MCF 10A (cell line): ENCODE results near the gene RBM39. TPM values are rescaled to one million over a fixed set of nuclear protein-coding genes. Genes with fewer than 3 reads are reported as not detected.
A peak's percentile ranks its signal among the peaks of the same experiment; 100 is the strongest.

ENCODE experiments used
- BruUV-seq: library from RNA; stranded (reverse); fragments of 400-500 nt; replicated peaks from 2 replicates; lab custom pipeline; 2021; lab: Mats Ljungman, UMichigan
- CTCF ChIA-PET: fragments of 300-600 bp; sonication (Branson Sonifier 250); formaldehyde crosslinking; extraction: SDS; loops from one replicate; lab custom pipeline; 2021; ENCODE audit warnings: antibody characterized with exemption, inconsistent platforms; lab: Yijun Ruan, JAX
- POLR2A ChIA-PET: fragments of 300-600, 350-650 bp; sonication (Branson Sonifier 250); formaldehyde crosslinking; extraction: SDS; loops from one replicate; lab custom pipeline; 2020; ENCODE audit warnings: antibody characterized with exemption, inconsistent platforms; lab: Yijun Ruan, JAX
- DNase-seq: peaks from one replicate; pipeline ENCODE4 v3.0.0-alpha.2; 2018; ENCODE audit not compliant: unreplicated experiment
- H3K27ac Mint-ChIP-seq: one replicate; pipeline ENCODE4 v1.8.0; 2022; ENCODE audit warnings: mild to moderate bottlenecking, low read depth, mixed read lengths; ENCODE audit not compliant: unreplicated experiment
- H3K27me3 Mint-ChIP-seq: one replicate; pipeline ENCODE4 v1.8.0; 2022; ENCODE audit warnings: mixed read lengths; ENCODE audit not compliant: insufficient read depth, unreplicated experiment
- H3K36me3 Mint-ChIP-seq: one replicate; pipeline ENCODE4 v1.8.0; 2022; ENCODE audit warnings: mild to moderate bottlenecking, moderate library complexity, mixed read lengths; ENCODE audit not compliant: insufficient read depth, unreplicated experiment
- H3K4me1 Mint-ChIP-seq: one replicate; pipeline ENCODE4 v1.8.0; 2022; ENCODE audit warnings: mixed read lengths; ENCODE audit not compliant: insufficient read depth, unreplicated experiment
- H3K4me3 Mint-ChIP-seq: one replicate; pipeline ENCODE4 v1.8.0; 2022; ENCODE audit warnings: mild to moderate bottlenecking, moderate library complexity, mixed read lengths; ENCODE audit not compliant: unreplicated experiment
- H3K9me3 Mint-ChIP-seq: one replicate; pipeline ENCODE4 v1.8.0; 2022; ENCODE audit warnings: mixed read lengths; ENCODE audit not compliant: unreplicated experiment
- intact Hi-C: fragments of 100-400 bp; cut with micrococcal nuclease; formaldehyde crosslinking; loops from 2 replicates; pipeline ENCODE4 v1.14.1; 2022
- total RNA-seq: library from RNA; stranded (reverse); gene quantifications from 2 replicates; pipeline ENCODE4 v1.2.3, GENCODE V29; 2022
- TF ChIP-seq, protein P1 (sequence below): fragments of 200-600 bp; IDR thresholded peaks from one replicate; pipeline ENCODE4 v1.8.0; 2022; ENCODE audit warnings: antibody characterized with exemption, mild to moderate bottlenecking; ENCODE audit not compliant: unreplicated experiment

Gene RBM39
- total RNA-seq, 1 experiment from 2014 or later, result 438 TPM

- H3K36me3 Mint-ChIP-seq, result peaks cover 28% of the 10 kb centered on the region
- peak overlapping the region; percentile 98 for H3K27ac Mint-ChIP-seq
- TF ChIP-seq, protein P1, sequence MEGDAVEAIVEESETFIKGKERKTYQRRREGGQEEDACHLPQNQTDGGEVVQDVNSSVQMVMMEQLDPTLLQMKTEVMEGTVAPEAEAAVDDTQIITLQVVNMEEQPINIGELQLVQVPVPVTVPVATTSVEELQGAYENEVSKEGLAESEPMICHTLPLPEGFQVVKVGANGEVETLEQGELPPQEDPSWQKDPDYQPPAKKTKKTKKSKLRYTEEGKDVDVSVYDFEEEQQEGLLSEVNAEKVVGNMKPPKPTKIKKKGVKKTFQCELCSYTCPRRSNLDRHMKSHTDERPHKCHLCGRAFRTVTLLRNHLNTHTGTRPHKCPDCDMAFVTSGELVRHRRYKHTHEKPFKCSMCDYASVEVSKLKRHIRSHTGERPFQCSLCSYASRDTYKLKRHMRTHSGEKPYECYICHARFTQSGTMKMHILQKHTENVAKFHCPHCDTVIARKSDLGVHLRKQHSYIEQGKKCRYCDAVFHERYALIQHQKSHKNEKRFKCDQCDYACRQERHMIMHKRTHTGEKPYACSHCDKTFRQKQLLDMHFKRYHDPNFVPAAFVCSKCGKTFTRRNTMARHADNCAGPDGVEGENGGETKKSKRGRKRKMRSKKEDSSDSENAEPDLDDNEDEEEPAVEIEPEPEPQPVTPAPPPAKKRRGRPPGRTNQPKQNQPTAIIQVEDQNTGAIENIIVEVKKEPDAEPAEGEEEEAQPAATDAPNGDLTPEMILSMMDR, result no peak
- POLR2A ChIA-PET, result interaction anchor here (0.6 to 7.8 kb wide), 17 partner anchors 9 to 354 kb away, joined by 3 to 124 read pairs (median 6); partner anchors contain the start of genes CEP250, NFS1, RBM39 and ROMO1
- peak overlapping the region; percentile 94 for H3K4me3 Mint-ChIP-seq
- H3K27me3 Mint-ChIP-seq, result no peaks in the 10 kb centered on the region
- intact Hi-C loops, result loop anchor here (5.0 to 10.0 kb wide), 2 partner anchors 44 to 96 kb away; partner anchors contain the start of gene SPAG4
- BruUV-seq, result no TSS peak
- H3K9me3 Mint-ChIP-seq, result no peaks in the 10 kb centered on the region
- peaks cover 26% of the 10 kb centered on the region for H3K4me1 Mint-ChIP-seq
- DNase-seq, result no peak
- CTCF ChIA-PET, result no interaction called here
These were observed 81.0 kb downstream of the RBM39 start for GRCh38 chr20:35661053-35661452.

GRCh38 chr20:35660122-35660937 lies 81.7 kb downstream of the RBM39 start:
- H3K4me3 Mint-ChIP-seq, result peak overlapping the region; percentile 94
- H3K27me3 Mint-ChIP-seq, result no peaks in the 10 kb centered on the region
- TF ChIP-seq, protein P1, result no peak
- no peak for DNase-seq
- no peaks in the 10 kb centered on the region for H3K9me3 Mint-ChIP-seq
- intact Hi-C loops, result loop anchor here (5.0 to 10.0 kb wide), 2 partner anchors 43 to 96 kb away; partner anchors contain the start of gene SPAG4
- POLR2A ChIA-PET, result interaction anchor here (0.8 to 7.8 kb wide), 15 partner anchors 8 to 294 kb away, joined by 3 to 124 read pairs (median 6); partner anchors contain the start of genes CEP250, NFS1, RBM39 and ROMO1
- H3K4me1 Mint-ChIP-seq, result peaks cover 26% of the 10 kb centered on the region
- H3K27ac Mint-ChIP-seq, result no peak overlapping the region
- H3K36me3 Mint-ChIP-seq, result peaks cover 28% of the 10 kb centered on the region
- CTCF ChIA-PET, result interaction anchor here (0.6 to 1.3 kb wide), 3 partner anchors 9 to 148 kb away, joined by 3 to 4 read pairs (median 3); no protein-coding TSS in a partner anchor
- no TSS peak for BruUV-seq

- no peaks in the 10 kb centered on the region for H3K9me3 Mint-ChIP-seq
- TF ChIP-seq, protein P1, result no peak
- POLR2A ChIA-PET, result interaction anchor here (0.6 to 6.0 kb wide), 9 partner anchors 7 to 175 kb away, joined by 3 to 54 read pairs (median 4); partner anchors contain the start of genes CPNE1, RBM12 and RBM39
- peaks cover 21% of the 10 kb centered on the region for H3K36me3 Mint-ChIP-seq
- H3K27me3 Mint-ChIP-seq, result no peaks in the 10 kb centered on the region
- no peak overlapping the region for H3K4me3 Mint-ChIP-seq
- CTCF ChIA-PET, result interaction anchor here (0.6 kb wide), 1 partner anchor 168 kb away, joined by 5 read pairs; no protein-coding TSS in a partner anchor
- no peak for DNase-seq
- intact Hi-C loops, result no loop called here
- BruUV-seq, result no TSS peak
- no peak overlapping the region for H3K27ac Mint-ChIP-seq
- H3K4me1 Mint-ChIP-seq, result peaks cover 16% of the 10 kb centered on the region
These were observed 84.8 kb downstream of the RBM39 start for GRCh38 chr20:35657271-35657670.

DNA sequence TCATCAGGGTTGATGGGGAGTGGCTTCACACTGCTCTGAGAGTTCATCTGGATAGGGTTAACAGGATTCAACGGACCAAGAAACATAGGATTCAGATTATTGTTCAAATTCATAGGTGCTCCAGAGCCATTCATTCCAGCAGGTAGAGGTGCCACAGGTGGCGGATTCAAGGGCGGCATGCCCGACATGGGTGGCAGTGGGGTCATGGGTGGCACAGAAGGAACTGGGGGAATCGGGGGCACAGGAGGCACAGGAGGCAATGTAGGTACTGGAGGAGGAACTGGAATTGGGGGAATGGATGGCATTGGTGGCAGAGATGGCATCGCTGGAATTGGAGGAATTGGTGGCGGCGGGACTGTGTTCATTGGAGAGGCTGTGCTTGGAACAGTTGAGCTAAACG lies 87.6 kb downstream of the RBM39 start:
- ChIA-PET CTCF (interaction anchor here (0.6 kb wide), 1 partner anchor 816 kb away, joined by 3 read pairs; no protein-coding TSS in a partner anchor), POLR2A (interaction anchor here (0.6 to 6.0 kb wide), 2 partner anchors 10 kb away, joined by 3 to 54 read pairs; partner anchors contain the start of genes CPNE1 and RBM12)
- intact Hi-C loops, result no loop called here
- BruUV-seq, result no TSS peak
- Mint-ChIP-seq H3K4me3 (no peak overlapping the region), H3K36me3 (peaks cover 26% of the 10 kb centered on the region), H3K27me3 (no peaks in the 10 kb centered on the region), H3K9me3 (no peaks in the 10 kb centered on the region), H3K4me1 (peaks cover 7% of the 10 kb centered on the region), H3K27ac (no peak overlapping the region)
- no peak for DNase-seq
- TF ChIP-seq, protein P1, result no peak
